DLD1 (cell line): ENCODE results near the gene SYT9.
"Not testable (repeated sequence)": the region's sequence is repeated elsewhere in the genome, so short reads cannot be mapped to it uniquely, and the experiment has no call there.

Source experiments
- in situ Hi-C: cut with HindIII; loops from 2 replicates; pipeline ENCODE4 v1.10.0; 2017; ENCODE audit warnings: low sequenced_read_pairs

Gene SYT9

DNA sequence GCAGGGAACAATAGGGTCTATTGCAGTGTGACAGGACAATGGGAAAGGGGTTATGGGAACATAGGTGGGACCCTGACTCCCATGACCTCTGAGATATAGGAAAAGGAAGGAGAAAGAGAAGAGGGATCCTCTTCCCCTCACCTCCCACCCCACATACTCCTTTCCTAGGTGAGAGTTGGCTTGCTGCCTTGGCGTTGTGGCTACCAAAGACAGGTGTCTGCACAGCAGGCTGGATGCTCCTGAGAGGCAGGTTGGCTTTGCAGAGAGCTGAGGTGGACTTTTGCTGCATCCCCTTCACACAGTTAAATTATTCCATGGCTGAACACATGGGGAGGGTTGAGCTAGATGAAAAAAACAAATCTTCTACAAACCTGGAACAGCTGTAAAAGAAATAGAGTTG, 80.7 kb downstream of the SYT9 start:
- in situ Hi-C loops: no loop called here

GRCh38 chr11:7332962-7333361, 81.3 kb downstream of the SYT9 start:
- in situ Hi-C loops: no loop called here

- in situ Hi-C loops: not testable (repeated sequence)
Measured at GRCh38 chr11:7335442-7335841, 83.7 kb downstream of the SYT9 start.

- in situ Hi-C loops: no loop called here
Measured at GRCh38 chr11:7341551-7341950, 89.8 kb downstream of the SYT9 start.

GRCh38 chr11:7347611-7348431, 96.1 kb downstream of the SYT9 start:
- in situ Hi-C loops: no loop called here

DNA sequence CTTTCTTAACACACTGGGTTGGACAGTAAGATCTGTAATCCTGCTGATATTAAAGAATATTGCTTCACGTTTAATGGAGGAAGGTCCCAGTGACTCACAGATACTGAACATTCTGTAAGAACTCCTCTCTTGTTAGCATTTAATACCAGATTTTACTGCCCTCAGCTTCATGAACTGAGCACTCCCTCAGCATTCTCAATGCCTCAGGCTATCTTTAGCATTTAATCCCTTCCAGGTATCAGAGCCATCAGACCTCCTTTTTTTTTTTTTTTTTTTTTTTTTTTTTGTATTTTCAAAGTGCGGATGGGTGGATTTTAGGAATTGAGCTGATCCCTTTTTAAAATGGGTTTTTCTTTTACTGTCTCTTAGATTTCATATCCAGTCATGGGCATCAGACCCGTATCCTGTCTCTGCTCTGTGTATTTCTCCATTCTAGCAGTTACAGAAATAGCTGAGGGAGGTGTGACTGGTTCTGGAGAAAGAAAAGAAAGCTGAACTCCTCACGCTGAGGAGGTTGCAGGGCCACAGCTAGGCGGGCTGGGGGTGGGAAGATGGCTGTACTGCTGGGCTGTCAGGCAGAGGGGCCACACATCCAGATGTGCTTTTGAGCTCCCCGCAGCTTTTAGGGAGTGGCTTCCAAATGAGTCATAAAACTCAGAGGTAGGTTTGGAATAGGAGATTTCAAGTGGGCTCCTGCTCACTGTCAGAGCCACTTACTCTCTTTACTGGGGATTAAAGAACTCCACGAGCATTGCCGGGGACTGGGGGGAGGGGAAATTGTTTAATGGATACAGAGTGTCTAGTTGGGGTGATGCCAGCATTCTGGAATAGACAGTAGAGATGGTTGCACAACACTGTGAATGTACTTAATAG, 97.0 kb downstream of the SYT9 start:
- in situ Hi-C loops: no loop called here

GRCh38 chr11:7351228-7351627, 99.5 kb downstream of the SYT9 start:
- in situ Hi-C loops: no loop called here

DNA sequence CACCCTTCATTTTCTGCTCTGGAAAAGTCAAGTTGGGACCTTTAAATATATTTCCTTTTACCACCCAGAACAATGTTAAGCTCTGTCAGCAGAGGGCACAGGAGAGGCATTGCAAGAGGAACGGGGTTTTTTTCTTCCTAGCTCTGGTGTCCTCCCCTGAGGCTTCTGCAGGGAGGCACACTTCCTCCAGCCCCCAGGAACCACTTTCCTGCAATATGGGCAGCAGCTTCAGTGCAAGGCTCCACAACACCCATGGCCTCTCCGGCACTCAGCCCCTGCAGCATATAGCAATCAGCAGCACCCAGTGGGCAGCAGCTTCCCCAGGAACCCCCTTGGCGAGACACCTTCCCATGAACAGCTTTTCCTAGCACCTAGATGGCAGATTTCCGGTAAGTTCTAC, 101.4 kb downstream of the SYT9 start:
- in situ Hi-C loops: no loop called here

- in situ Hi-C loops: no loop called here
Measured at GRCh38 chr11:7364660-7365059, 113.0 kb downstream of the SYT9 start.

GRCh38 chr11:7367803-7368202, 116.1 kb downstream of the SYT9 start:
- in situ Hi-C loops: no loop called here

GRCh38 chr11:7376386-7376785, 124.7 kb downstream of the SYT9 start:
- in situ Hi-C loops: no loop called here

- in situ Hi-C loops: no loop called here
Measured at GRCh38 chr11:7381937-7382336, 130.2 kb downstream of the SYT9 start.

DNA sequence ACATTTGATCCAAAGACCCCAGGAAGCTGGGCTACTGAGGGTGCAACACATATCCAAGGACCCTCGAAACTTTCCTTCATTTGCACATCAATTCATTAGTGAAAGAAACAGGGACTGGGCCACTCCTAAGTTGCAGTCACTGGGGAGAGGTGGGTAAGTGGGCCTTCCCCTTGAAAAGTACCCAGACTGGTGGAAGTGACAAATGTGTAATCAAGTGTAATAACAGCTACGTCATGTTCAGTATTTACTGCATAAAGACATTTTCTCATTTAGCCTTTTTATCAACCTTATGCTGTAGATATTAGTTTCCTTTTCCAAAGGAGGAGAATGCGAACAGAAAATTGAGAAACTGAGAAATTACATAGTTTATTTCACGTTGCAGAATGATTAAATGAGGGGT, 131.7 kb downstream of the SYT9 start:
- in situ Hi-C loops: no loop called here

- in situ Hi-C loops: no loop called here
Measured at GRCh38 chr11:7384691-7385090, 133.0 kb downstream of the SYT9 start.

GRCh38 chr11:7385532-7385931, 133.8 kb downstream of the SYT9 start:
- in situ Hi-C loops: no loop called here

DNA sequence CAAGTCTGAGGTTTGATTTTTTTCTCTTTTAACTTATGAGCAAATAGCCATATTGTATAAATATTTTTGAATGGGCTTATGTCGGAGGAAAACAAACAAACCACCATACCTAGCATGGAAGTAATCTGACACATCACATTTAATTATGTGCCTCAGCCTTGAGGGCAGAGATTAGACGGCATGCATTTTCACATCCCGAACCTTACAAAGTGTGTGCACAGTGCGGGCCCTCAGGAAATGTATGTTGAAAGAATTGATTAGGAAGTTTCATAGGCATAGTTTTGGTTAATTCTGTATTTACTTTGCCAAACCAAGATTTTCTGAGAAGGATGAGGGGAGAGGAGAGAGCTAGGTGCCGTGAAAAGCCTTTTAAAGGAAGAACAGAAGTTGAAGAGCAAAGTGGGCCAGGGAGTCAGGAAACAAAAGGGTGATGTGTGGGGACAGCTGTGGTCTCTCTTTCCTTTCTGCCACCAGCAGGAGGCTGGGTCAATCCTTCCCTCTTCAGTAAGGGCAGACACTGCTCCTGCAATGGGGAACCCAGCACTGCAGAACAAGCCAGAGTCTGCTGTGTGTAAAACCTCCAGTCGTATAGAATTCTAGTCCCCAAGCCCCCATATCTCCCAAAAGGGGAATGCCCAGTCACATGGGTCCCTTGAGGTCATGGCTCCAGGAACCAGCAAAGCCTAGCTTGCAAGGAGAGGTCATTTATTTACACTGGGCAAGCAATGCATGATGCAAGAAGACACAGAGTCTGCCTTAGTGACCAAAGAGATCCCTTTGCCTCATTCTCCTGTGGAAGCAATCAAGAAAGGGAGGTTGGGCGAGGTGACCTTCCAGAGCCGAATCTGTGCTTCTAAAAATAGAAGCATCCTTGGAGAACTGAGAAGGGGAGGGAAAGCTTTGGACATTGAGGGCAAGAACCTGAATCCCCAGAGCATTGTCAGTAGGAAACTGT, 162.5 kb downstream of the SYT9 start:
- in situ Hi-C loops: no loop called here

DNA sequence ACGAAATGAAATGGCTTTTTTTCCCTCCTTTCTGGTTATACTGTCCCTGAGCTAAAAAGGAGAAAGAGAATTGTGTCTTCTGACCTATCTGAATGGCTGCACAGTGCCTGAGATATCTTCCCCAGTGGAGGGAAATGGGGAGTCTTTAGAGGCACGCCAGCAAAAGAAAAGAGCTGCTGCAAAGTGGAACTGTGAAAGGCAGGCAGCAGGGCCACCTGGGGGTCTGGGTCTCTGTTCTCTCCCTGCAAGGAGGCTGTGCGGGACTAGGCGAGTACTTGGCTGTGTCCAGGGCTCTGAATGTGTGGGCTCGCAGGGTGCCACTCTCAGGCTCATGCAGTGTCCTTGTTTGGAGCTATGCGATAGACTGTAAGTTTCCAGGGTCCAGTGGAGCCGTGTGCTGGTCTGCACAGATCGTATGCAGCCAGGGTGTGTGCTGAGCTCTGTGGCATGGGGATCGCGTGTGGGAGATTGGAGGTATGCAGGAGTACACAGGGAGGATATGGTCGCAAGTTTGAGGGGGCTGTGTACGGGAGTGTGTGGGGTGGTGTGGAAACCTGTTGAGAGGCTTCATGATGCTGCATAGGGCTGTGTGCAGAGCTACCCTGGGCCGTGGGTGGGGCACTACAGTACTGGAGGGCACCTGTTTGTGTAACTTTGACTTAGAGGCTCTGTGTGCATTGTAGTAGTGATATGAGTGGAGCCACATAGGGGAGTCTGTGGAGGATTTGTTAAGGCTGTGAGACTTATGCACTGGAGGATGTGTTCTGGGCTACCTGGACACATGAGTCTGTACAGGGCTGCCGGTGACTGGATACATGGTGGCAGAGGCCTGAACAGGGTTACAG, 163.5 kb downstream of the SYT9 start:
- in situ Hi-C loops: no loop called here

DNA sequence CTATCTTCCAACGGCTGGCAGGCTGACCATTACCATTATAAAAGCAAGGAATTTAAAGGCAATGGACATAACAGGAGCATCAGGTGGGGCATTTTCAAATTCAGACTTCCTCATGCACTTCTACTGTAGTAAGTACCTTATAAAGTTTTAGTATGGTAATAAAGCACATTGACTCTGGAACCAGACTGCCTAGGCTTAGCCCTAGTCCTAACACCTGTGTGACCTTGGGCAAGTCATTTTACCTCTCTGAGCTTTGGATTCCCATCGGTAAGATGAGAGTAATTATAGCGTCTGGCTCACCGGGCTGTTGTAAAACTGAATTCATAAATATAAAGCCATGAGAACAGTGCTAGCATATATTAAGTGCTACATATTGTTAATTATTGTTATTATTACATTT, 164.4 kb downstream of the SYT9 start:
- in situ Hi-C loops: no loop called here

GRCh38 chr11:7417328-7417727, 165.6 kb downstream of the SYT9 start:
- in situ Hi-C loops: no loop called here

DNA sequence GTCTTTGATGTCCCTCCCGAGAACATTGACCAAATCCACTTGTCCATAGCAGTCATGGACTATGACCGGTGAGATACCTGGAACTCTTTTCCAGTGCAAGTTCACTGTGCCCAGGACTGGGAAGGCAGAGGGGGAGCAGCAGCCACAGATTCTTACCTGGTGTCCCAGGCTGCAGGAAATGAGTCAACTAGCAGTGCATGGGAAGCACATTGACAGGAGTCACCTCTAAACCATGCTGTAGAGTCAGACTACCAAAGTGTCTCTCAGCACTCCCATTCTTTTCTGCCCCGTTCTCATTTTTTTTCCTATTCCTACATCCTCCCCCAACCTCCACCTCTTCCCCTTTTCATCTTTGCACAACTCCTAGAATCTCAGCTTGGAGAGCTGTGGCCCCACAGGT, 166.4 kb downstream of the SYT9 start:
- in situ Hi-C loops: no loop called here
